GM12865 (cell line): Measurements from ENCODE around the gene NPTX2.

ENCODE experiments used
- DNase-seq: peaks from one replicate; pipeline ENCODE4 v3.0.0; 2010; ENCODE audit warnings: low read depth
- H3K4me3 ChIP-seq: 2 replicates; pipeline ENCODE4 v1.5.1; 2011; ENCODE audit warnings: mild to moderate bottlenecking, low read depth, low read length, control low read depth
- CTCF ChIP-seq: IDR thresholded peaks from 2 replicates; pipeline ENCODE4 v1.5.1; 2011; ENCODE audit warnings: low read length, control low read depth, low read depth, inconsistent platforms; ENCODE audit not compliant: insufficient read depth; ENCODE audit errors: missing control alignments

Gene NPTX2

GRCh38 chr7:98654524-98655272, 37.6 kb downstream of the NPTX2 start:
- DNase-seq = no peak
- no peak for TF ChIP-seq CTCF
- H3K4me3 ChIP-seq = no peak overlapping the region

GRCh38 chr7:98655611-98656010, 38.5 kb downstream of the NPTX2 start:
- no peak for DNase-seq
- no peak for TF ChIP-seq CTCF
- H3K4me3 ChIP-seq = no peak overlapping the region

GRCh38 chr7:98656899-98657298, 39.8 kb downstream of the NPTX2 start:
- H3K4me3 ChIP-seq = no peak overlapping the region
- no peak for DNase-seq
- TF ChIP-seq CTCF = no peak

GRCh38 chr7:98657736-98658135, 40.7 kb downstream of the NPTX2 start:
- no peak for TF ChIP-seq CTCF
- no peak overlapping the region for H3K4me3 ChIP-seq
- DNase-seq = no peak

- TF ChIP-seq CTCF = no peak
- no peak for DNase-seq
- no peak overlapping the region for H3K4me3 ChIP-seq
Measured at GRCh38 chr7:98659756-98660155, 42.7 kb downstream of the NPTX2 start.

GRCh38 chr7:98661607-98662006, 44.5 kb downstream of the NPTX2 start:
- no peak for TF ChIP-seq CTCF
- no peak for DNase-seq

GRCh38 chr7:98662289-98662688, 45.2 kb downstream of the NPTX2 start:
- H3K4me3 ChIP-seq = no peak overlapping the region
- no peak for TF ChIP-seq CTCF
- DNase-seq = no peak

More at GRCh38 chr7:98661607-98662006, 44.5 kb downstream of the NPTX2 start:
- no peak overlapping the region for H3K4me3 ChIP-seq
